Fibroblast of skin of back (primary cell): Measurements from ENCODE around the gene RUVBL2. TPM values are rescaled to one million over a fixed set of nuclear protein-coding genes. Genes with fewer than 3 reads are reported as not detected.
A peak's percentile ranks its signal among the peaks of the same experiment; 100 is the strongest.

Experiments used
- DNase-seq: peaks from one replicate; pipeline ENCODE4 v3.0.0-alpha.2; 2013
- polyA plus RNA-seq, 2 experiments: library from polyadenylated mRNA; unstranded; fragments of 120-200 nt; gene quantifications; one replicate each; pipeline ENCODE4 v1.2.1, GENCODE V29; 2013; ENCODE audit not compliant: insufficient read length in 2 of 2

RUVBL2 gene
- 154 TPM for polyA plus RNA-seq (2013, experiment 1 of 2; ENCODE audit: insufficient read length)
- polyA plus RNA-seq (2013, experiment 2 of 2; ENCODE audit: insufficient read length) = 78.1 TPM

DNA sequence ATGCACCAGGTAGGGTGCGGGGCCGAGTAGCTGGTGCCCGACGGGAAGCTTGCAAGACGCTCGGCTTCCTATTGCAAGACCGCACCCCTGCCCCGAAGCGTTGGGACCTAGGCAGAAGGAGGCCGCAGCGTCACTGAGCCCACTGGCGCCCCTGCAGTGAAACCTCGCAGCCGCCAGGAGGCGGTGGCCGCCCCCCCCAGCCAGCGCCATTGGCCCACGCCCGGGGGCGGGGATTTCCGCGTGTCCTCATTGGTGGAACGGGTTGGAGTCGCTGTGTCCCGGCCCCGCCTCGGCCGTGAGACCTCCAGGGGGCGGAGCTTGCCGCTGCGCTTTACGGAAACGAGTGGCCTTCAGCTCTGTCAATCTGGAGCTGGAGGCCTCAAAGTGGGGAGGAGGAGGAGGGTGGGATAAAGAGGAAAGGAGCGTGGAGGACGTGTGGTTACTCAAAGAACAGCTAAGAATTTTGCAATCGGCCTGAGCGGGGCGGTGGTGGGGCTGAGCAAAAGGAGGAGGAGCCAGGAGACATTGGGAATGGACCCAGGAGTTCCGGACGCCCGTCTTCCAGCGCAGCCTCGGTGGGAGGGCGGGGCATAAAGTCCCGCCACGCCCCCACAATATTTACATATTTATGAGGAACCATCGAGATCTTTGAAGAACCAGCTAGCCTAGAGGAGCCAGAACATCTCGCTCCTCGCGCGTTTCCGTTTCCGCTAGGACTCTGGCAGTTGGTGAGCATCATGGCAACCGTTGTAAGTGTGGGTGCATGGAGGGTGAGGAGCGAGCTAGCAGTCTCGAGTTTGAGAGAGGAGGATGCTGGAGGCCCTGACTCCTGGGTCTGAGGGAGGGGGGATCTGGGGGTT is at the start of gene RUVBL2, which contains the start of gene GYS1:
Gene RUVBL2, plus strand, starts transcription at position 713 of the 860 bp plus-strand sequence. Its CDS starts 25 bp downstream, at position 738.
Gene GYS1, minus strand, starts transcription at position 135 of the 860 bp plus-strand sequence. CDS start 197 bp downstream, outside the sequence.
- peak; percentile 100 for DNase-seq

DNA sequence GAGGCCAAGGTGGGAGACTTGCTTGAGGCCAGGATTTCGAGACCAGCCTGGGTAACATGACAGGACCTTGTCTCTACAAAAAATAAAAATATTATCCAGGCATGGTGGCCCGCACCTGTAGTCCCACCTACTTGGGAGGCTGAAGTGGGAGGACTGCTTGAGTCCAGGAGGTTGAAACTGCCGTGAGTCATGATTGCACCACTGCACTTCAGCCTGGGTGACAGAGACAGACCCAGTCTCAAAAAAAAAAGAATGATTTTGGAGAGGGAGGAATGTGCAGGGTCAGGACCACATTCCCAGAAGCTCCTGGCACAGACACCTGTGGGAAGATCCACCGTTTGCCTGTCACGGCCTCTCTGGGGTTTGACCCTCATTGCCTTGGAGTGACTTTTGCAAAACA is 48.3 kb upstream of the RUVBL2 start:
- no peak for DNase-seq

DNA sequence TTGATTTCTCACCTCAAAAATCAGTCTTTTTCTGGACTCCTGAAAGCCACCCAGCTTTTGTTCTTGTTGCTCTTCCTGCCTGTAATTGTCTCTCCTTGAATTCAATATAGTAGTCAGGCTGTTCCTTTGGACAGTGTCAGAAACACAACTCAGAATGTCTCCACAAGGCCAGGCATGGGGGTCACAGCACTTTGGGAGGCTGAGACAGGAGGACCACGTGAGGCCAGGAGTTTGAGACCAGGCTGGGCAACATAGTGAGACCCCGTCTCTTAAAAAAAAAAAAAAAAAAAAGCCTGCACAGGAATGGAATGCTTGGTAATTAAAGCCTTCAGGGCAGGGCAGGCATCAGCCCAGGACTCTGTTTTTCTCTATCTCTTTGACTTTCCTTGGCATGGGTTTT is 47.9 kb upstream of the RUVBL2 start:
- DNase-seq = no peak

DNA sequence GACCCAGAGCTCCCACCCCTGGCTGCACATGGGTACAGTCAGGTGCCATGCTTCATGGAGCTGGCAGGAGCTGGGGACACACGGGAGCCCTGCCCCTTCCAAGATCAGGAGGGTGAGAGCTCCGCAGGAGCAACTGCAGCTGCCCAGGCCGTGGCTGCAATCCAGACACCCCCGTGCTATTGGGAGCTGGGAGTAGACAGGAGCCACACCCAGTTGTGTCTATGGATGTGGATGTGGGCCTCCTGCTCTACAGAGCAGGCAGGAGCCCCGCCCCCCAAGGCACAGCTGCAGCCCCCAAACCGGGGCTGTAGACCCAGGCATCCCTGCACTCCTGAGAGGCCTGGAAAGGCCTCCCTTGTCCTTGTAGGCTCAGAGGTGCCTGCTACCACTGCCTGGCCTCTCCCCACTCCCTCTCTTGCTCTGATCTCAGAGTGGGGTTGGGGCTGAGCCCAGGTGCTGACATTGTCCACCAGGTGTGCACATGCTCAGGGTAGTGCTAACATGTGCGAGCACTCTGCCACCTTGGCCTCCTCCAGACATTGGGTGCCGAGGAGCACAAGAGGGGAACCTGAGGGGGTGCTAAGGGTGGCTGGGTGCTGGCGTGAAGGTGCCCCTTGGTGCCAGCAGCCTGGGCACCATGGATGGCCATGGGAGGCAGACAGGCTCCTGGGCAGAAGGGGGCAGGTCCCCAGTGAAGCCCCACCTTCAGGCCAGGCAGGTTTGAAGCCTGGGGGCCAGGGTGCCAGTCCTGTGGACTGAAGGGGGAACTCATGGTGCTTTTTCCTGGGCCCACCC is 47.0 kb upstream of the RUVBL2 start:
- no peak for DNase-seq

GRCh38 chr19:48947258-48947542 is 46.5 kb upstream of the RUVBL2 start:
- DNase-seq = no peak

GRCh38 chr19:48950159-48950558 is 43.5 kb upstream of the RUVBL2 start:
- no peak for DNase-seq

DNA sequence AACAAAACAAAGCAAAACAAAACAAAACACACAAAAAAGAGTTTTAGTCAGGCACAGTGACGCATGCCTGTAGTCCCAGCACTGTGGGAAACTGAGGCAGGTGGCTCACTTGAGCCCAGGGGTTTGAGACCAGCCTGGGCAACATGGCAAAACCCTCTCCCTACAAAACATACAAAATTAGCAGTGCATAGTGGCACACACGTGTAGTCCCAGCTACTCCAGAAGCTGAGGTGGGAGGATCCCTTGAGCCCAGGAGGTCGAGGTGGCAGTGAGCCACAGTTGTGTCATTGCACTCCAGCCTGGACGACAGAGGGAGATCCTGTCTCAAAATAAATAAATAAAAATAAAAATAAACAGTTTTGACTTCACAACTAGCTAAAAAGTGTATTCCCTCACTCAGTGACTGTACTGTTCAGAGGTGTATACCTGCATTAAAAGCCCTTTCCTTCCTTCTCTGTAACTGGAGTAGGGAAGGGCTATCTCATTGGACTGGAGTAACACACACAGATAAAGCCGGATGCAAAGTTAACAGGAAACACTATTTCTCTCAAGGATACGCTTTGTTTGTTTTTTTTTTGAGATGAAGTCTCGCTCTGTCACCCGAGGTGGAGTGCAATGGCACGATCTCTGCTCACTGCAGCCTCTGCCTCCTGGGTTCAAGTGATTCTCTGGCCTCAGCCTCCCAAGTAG is 42.7 kb upstream of the RUVBL2 start:
- no peak for DNase-seq

GRCh38 chr19:48953141-48953540 is 40.5 kb upstream of the RUVBL2 start:
- DNase-seq = no peak

- DNase-seq = no peak
Observed at GRCh38 chr19:48953990-48954594, 39.6 kb upstream of the RUVBL2 start.

DNA sequence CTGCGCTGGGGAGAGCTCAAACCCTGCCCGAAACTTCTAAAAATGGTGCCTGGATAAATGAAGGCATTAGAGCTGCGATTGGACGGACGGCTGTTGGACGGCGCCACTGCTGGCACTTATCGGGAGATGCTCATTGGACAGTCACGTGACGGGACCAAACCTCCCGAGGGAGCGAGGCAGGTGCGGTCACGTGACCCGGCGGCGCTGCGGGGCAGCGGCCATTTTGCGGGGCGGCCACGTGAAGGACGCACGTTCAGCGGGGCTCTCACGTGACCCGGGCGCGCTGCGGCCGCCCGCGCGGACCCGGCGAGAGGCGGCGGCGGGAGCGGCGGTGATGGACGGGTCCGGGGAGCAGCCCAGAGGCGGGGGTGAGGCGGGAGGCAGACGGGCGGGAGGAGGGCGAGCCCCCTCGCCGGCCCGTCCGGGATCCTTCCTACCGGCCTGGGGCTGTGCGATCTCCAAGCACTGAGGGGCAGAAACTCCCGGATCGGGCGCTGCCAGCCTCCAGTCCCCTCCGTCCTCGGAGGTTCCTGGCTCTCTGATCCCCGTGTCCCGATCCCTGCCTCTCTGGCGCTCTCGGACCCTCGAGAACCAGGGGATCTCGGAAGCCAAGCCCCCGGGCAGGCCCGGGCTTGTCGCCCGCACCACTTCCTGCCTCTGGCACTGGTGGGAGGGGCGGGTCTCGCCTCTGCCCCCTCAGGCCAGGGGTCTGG is 38.9 kb upstream of the RUVBL2 start, which contains the start of gene BAX:
Gene BAX, plus strand, starts transcription at position 281 of the 713 bp plus-strand sequence. Its CDS starts 54 bp downstream, at position 335.
- DNase-seq = peak; percentile 95

DNA sequence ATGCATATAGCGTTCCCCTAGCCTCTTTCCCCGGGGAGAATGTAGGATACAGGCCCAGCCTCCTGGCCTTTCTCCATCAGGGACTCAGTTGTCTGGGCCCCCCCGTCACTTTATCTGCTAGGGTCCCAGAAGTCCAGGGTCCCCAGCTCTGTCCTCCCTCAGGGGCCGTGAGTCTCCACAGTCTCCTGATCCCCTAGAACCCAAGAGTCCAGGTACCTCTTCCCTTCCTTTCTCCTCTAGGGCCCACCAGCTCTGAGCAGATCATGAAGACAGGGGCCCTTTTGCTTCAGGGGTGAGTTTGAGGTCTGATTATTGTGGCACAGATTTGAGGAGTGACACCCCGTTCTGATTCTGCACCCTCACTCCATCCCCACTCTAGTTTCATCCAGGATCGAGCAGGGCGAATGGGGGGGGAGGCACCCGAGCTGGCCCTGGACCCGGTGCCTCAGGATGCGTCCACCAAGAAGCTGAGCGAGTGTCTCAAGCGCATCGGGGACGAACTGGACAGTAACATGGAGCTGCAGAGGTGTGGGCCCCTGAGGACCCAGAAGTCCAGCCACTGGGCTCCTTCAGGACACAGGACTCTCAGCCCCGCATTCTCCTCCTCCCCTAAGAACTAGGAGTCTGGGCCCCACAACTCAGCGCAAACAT is 38.3 kb upstream of the RUVBL2 start:
- DNase-seq = no peak

GRCh38 chr19:48958006-48958405 is 35.7 kb upstream of the RUVBL2 start:
- no peak for DNase-seq

- DNase-seq = no peak
Observed at GRCh38 chr19:48959341-48960239, 34.1 kb upstream of the RUVBL2 start.

DNA sequence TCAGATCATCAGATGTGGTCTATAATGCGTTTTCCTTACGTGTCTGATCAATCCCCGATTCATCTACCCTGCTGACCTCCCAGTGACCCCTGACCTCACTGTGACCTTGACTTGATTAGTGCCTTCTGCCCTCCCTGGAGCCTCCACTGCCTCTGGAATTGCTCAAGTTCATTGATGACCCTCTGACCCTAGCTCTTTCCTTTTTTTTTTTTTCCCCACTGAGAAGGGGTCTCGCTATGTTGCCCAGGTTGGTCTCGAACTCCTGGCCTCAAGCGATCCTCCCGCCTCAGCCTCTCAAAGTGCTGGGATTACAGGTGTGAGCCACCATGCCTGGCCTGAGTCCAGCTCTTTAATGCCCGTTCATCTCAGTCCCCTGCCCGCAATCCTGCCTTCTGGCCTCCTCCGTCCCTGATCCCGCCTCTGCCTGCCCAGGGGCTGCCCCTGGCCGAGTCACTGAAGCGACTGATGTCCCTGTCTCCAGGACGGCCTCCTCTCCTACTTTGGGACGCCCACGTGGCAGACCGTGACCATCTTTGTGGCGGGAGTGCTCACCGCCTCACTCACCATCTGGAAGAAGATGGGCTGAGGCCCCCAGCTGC is 32.5 kb upstream of the RUVBL2 start:
- DNase-seq = no peak

- DNase-seq = no peak
Observed at GRCh38 chr19:48961673-48962028, 32.0 kb upstream of the RUVBL2 start.

GRCh38 chr19:48962029-48962848 is 31.4 kb upstream of the RUVBL2 start:
- DNase-seq = peak; percentile 30

GRCh38 chr19:48962849-48963165 is 30.9 kb upstream of the RUVBL2 start:
- DNase-seq = no peak

DNA sequence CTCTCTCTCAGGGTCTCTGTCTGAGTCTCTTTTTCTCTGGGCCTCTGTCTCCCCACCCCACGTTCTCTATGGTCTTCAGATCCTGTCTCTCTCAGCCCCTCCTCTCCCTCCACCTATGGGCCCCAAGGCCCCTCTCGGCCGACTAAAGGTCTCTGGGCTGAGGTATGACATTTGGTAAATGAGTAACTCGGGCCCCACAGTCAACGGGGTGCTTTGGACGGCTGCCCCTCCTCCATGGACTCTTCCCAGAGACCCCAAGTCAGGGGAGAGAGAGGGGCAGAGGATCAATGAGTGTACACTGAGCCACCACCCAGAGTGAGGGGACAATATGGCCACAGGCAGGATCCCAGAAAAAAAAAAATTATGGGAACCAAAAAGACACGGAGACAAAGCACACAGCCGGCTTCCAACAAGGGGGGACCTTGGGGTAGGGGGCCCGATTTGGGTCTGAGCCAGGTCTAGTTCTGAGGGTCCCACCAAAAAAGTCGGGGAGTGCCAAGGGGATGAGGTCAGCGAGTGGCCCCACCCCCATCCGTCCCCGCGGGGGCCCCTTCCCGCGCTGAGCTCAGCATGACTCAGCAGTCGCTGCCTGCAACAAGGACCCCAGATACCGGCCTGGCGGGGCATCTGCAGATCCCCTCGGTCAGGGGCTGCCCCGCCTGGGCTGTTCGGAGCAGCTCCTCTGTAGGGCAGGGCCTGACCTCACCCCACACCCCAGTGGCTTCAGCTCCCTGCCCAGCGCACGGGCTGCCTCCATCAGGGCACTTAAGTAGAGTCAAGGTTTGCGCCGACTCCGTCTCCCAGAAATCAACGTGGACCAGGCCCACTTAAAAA is 30.1 kb upstream of the RUVBL2 start:
- DNase-seq = peak; percentile 77
